Activated CD8-positive, alpha-beta memory T cell treated with anti-CD3 and anti-CD28 coated beads, Interleukin-2, amount 50 U/mL, for 24 hours (primary cell): ENCODE measurements around the gene MYO1E.
"Not testable (repeated sequence)": the region's sequence is repeated elsewhere in the genome, so short reads cannot be mapped to it uniquely, and the experiment has no call there.

Experiments used
- DNase-seq: peaks from one replicate; pipeline ENCODE4 v3.0.0-alpha.2; 2020; ENCODE audit errors: extremely low read depth

Gene MYO1E

GRCh38 chr15:59372352-59373211 lies at the start of gene MYO1E:
Gene MYO1E (minus strand): TSS chr15:59372871. CDS start chr15:59372500, 371 bp downstream.
- DNase-seq, result no peak

- DNase-seq, result no peak
These were observed 48.4 kb upstream of the MYO1E start for GRCh38 chr15:59420986-59421618.

GRCh38 chr15:59420108-59420507 lies 47.4 kb upstream of the MYO1E start:
- DNase-seq, result no peak

- DNase-seq, result no peak
These were observed 46.5 kb upstream of the MYO1E start for GRCh38 chr15:59419170-59419569.

- no peak for DNase-seq
These were observed 44.1 kb upstream of the MYO1E start for GRCh38 chr15:59416816-59417215.

- DNase-seq, result no peak
These were observed 40.9 kb upstream of the MYO1E start for GRCh38 chr15:59413577-59413976.

DNA sequence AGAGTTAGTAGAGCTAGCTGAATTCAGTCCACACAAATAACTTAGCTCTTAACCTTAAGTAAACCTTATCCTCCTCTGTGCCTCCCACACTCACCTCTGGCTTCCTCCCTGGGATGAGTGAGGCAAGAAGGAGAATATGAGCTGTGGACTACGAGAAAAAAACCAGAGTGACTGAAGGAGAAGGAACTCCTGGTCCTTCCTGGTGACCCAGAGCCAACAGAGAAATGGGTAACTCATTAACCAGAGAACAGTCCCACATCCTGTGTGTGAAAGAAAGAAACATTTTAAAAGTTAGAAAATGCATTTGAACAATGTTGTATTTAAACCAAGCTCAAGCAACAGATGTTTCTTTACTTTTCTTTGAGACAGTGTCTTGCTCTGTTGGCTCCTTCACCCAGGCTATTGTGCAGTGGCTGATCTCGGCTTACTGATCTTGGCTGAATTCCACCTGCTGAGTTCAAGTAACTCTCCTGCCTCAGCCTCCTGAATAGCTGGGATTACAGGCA lies 37.8 kb upstream of the MYO1E start:
- no peak for DNase-seq

- DNase-seq, result no peak
These were observed 35.3 kb upstream of the MYO1E start for GRCh38 chr15:59407946-59408345.

DNA sequence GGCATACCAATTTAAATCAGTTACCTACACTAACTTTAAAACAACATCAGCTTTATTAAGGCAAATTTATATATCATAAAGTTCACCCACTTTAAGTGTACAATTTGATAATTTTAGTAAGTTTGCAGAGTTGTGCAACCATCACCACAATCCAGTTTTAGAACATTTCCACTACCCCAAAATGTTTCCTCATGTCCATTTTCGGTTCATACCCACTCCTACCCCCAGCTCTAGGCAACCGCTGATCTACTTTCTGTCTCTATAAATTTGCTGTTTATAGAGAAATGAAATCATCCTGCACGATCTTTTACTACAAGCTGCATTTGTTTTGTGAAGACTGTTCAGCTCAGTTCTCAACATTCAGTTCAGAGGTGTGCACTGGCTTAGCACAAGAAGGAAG lies 33.8 kb upstream of the MYO1E start:
- DNase-seq, result no peak

- no peak for DNase-seq
These were observed 32.4 kb upstream of the MYO1E start for GRCh38 chr15:59405079-59405478.

GRCh38 chr15:59401824-59402569 lies 29.3 kb upstream of the MYO1E start:
- no peak for DNase-seq

GRCh38 chr15:59401051-59401823 lies 28.6 kb upstream of the MYO1E start:
- not testable (repeated sequence) for DNase-seq

DNA sequence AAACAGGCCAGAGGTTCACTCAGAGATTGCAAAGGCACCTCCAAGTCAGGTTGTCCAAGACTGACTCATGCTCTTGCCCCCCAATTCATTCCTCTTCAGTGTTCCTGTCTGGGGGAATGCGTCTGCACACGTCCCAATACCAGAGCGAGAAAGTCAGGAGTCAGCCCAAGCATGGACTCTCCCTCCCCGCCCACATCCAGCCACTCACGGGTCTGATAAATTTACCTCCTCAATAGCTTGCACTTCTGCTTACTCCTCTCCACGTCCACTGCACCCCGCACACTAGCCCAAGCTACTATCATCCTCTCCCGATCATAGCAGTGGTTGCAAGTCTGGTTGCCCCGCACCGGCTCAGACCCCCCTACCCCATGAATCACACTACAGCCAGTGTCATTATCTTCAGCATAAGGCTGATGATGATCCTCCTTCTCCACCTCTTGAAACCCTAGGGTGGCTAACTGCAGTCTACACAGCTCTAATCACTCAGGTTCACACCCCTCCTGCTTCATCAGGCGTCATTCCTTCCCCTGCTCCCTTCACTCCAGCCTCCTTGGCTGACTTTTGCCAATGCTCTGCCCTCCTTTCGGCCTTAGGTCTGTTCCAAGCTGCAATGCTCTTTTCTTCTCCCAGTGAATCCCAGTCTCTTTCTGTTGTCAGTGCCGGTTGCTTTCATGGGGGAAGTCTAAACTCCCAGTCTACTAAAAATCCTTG lies 27.6 kb upstream of the MYO1E start:
- DNase-seq, result no peak

- DNase-seq, result no peak
These were observed 26.9 kb upstream of the MYO1E start for GRCh38 chr15:59399465-59400102.

DNA sequence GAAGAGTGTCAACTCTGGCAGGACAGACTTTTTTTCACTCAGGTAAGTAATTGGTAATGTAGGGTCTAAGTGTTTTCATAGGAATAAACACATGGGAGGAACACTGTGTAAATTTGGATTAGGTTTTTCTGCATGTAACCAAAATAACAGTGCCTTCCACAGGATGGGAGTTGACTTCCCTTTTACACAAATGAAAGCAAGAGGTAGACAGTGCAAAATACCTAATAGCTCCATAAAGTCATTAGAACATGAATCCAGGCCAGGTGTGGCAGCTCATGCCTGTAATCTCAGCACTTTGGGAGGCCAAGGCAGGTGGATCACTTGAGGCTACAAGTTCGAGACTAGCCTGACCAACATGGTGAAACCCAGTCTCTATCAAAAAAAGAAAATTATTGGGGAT lies 25.5 kb upstream of the MYO1E start:
- no peak for DNase-seq

- no peak for DNase-seq
These were observed 24.0 kb upstream of the MYO1E start for GRCh38 chr15:59396679-59397078.

GRCh38 chr15:59396211-59396610 lies 23.5 kb upstream of the MYO1E start:
- no peak for DNase-seq

GRCh38 chr15:59394166-59394661 lies 21.5 kb upstream of the MYO1E start:
- no peak for DNase-seq

- DNase-seq, result no peak
These were observed 19.6 kb upstream of the MYO1E start for GRCh38 chr15:59392299-59392698.

GRCh38 chr15:59388670-59389069 lies 16.0 kb upstream of the MYO1E start:
- DNase-seq, result no peak
